GM18517 (cell line): Measurements from ENCODE around the gene BCL2L13.
"Not testable (repeated sequence)": the region's sequence is repeated elsewhere in the genome, so short reads cannot be mapped to it uniquely, and the experiment has no call there.

Source experiments
- ATAC-seq: cut with Tn5 transposase; IDR thresholded peaks from one replicate; pipeline ENCODE4 v1.9.1; 2021; ENCODE audit warnings: mild to moderate bottlenecking, moderate library complexity; ENCODE audit not compliant: unreplicated experiment

The BCL2L13 gene

GRCh38 chr22:17633998-17634323, 4.6 kb upstream of the BCL2L13 start:
- ATAC-seq, result no peak

DNA sequence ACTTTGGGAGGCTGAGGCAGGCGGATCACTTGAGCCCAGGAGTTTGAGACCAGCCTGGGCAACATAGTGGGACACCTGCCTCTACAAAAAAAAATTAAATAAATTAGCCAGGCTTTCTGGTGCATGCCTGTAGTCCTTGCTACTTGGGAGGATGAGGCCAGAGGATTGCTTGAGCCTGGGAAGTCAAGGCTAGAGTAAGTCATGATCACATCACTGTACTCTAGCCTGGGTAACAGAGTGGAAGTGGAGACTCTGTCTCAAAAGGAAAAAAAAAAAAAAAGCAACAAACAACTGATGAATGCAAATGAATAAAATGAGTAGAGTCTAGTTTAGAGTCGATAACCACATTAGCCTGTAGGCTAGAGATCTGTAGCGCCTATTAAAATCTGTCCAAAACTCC, 3.9 kb upstream of the BCL2L13 start:
- ATAC-seq, result no peak

- not testable (repeated sequence) for ATAC-seq
These were observed 1.7 kb upstream of the BCL2L13 start for GRCh38 chr22:17636850-17637249.

DNA sequence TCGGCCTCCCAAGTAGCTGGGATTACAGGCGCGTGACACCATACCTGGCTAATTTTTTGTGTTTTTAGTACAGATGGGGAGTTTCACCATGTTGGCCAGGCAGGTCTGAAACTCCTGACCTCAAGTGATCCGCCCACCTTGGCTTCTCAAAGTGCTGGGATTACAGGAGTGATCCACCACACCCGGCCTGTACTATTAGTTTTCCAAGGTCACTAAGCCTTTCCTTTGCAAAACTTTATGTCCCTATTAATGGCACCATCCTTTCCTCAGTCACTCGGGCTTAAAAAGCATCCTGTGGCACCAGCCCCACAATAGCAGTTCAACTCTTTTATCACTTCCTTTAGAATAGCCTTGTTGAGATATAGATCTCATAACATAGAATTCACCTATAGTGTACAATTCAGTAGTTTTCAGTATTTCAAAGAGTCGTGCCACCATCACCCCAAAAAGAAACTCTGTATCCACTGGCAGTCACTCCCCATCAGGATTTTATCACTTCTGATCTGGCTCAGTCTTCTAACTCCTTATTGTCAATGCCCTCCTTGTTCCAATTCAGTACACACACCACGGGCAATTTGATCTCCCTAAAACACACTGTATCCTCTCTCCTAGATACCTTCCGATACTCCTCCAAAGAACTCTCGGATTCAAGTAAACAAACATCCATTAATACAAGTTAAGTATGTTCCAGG, 921 bp upstream of the BCL2L13 start:
- no peak for ATAC-seq

GRCh38 chr22:17638182-17638431, 450 bp upstream of the BCL2L13 start:
- ATAC-seq, result peak; percentile 24

DNA sequence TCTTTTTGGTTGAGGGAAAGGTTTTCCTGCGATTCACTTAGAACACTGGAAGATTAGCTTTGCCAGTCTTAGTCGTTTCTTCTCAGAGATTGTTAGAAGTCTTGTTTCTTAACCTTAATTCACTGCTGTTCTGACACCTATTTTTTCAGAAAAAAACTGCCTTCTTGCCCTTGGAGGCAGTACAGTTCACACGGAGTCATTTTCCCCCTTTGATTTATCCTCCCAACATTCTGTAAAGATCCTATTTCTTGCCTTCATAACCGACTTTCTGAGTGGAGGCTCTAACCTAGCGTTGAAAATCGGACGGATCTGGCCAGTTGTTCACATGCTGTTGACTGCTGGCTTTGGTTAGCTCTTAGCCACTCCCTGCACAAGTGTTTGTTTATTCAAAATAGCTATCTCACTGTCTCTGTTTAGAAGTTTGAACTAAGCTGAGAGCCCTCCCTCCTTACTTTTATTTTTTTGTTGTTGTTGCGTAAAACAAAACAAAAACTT, 737 bp downstream of the BCL2L13 start:
- peak; percentile 47 for ATAC-seq

GRCh38 chr22:17641269-17641668, 2.7 kb downstream of the BCL2L13 start:
- no peak for ATAC-seq

GRCh38 chr22:17642357-17642756, 3.8 kb downstream of the BCL2L13 start:
- ATAC-seq, result not testable (repeated sequence)

- ATAC-seq, result no peak
These were observed 8.9 kb downstream of the BCL2L13 start for GRCh38 chr22:17647452-17647851.

DNA sequence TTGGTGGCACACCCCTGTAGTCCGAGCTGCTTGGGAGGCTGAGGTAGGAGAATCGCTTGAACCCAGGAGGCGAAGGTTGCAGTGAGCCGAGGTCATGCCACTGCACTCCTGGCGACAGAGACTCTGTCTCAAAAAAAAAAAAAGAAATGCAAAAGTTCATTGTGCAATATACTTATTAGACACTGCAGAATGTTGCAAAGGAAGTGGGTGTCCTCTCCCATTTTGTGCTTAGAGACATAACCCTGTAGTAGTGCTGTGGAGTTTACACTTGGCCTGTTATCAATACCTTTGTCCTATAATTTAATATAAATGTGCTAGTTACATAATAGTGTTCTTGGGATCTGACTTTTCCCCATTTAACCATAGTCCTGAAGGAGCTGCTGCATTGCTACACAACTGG, 9.4 kb downstream of the BCL2L13 start:
- ATAC-seq, result no peak

DNA sequence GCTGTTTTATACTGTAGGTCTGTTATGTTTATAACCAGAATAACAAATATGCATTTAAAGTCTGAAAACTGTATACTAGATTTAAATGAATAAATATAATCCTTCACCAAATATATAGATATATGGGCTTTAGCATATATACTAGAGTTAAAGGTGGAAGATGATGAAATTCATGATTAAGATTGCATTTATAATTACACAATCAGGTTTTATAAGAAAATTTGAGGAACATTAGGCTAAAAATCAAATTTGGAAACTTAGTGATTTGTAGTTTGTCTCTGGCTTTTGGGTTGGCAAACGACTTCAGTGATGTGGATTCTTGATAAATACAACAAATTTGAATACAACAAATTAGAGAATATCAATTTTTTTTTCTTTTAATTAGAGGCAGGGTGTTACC, 10.0 kb downstream of the BCL2L13 start:
- ATAC-seq, result no peak

DNA sequence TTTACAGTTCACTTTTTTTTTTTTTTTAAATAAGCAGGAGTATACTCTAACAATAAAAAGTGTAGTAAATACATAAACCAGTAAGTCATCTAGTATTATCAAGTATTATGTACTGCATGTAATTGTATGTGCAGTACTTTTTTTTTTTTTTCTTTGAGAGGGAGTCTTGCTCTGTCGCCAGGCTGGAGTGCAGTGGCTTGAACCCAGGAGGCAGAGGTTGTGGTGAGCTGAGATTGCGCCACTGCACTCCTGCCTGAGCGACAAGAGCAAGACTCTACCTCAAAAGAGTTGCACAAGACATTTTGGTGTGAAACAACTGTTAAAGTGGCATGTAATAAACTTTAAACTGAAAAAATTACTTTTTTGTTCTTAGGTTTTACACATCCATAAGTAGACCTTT, 16.7 kb downstream of the BCL2L13 start:
- no peak for ATAC-seq

DNA sequence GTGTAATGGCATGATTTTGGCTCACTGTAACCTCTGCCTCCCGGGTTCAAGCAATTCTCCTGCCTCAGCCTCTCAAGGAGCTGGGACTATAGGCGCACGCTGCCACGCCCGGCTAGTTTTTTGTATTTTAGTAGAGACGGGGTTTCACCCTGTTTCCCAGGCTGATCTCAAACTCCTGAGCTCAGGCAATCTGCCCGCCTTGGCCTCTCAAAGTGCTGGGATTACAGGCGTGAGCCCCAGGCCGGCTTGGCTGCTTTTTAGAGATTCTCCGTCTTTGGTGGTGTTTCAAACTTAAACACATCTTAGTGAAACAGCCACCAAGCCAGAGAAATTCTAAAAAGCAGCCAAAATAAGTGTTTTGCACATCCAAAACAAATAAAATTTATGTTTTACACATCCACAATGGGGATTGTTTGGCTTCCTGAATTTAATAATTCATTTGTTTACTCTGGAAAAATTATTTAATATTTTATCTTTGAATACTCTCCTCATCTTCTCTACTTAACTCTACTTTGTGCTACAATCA, 18.4 kb downstream of the BCL2L13 start:
- no peak for ATAC-seq

DNA sequence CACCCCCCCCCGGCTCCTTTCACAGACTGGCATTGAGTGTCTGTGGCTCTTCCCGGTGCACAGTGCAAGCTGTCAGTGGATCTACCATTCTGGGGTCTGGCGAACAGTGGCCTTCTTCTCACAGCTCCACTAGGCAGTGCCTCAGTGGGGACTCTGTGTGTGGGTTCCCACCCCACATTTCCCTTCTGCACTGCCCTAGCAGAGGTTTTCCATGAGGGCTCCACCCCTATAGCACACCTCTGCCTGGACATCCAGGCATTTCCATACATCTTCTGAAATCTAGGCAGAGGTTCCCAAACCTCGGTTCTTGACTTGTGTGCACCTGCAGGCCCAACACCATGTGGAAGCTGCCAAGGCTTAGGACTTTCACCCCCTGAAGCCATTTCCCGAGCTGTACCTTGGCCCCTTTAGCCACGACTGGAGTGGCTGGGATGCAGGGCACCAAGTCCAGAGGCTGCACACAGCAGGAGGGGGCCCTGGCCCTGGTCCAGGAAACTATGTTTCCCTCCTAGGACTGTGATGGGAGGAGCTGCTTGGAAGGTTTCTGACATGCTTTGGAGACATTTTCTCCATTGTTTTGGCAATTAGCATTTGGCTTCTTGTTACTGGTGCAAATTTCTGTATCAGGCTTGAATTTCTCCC, 26.0 kb downstream of the BCL2L13 start:
- no peak for ATAC-seq

- ATAC-seq, result no peak
These were observed 26.7 kb downstream of the BCL2L13 start for GRCh38 chr22:17665248-17665647.

GRCh38 chr22:17665854-17666253, 27.3 kb downstream of the BCL2L13 start:
- no peak for ATAC-seq

DNA sequence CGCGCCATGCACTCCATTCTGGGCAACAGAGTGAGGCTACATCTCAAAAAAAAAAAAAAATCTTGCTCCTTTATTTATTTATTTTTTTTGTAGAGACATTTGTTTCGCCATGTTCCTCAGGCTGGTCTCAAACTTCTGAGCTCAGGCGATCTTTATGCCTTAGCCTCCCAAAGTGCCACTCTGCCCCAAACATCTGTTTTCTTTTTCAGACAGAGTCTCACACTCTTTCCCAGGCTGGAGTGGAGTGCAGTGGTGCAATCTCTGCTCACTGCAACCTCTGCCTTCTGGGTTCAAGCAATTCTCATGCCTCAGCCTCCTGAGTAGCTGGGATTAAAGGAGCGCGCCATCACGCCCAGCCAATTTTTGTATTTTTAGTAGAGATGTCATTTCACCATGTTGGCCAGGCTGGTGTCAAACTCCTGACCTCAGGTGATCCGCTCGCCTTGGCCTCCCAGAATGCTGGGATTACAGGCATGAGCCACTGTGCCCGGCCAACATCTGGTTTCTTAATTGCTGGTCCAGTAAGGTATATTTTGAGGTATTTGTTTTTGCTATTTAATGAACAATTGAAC, 33.0 kb downstream of the BCL2L13 start:
- ATAC-seq, result not testable (repeated sequence)

GRCh38 chr22:17672417-17672991, 33.9 kb downstream of the BCL2L13 start:
- no peak for ATAC-seq

GRCh38 chr22:17674152-17674551, 35.6 kb downstream of the BCL2L13 start:
- no peak for ATAC-seq

GRCh38 chr22:17675584-17675983, 37.0 kb downstream of the BCL2L13 start:
- ATAC-seq, result no peak

- no peak for ATAC-seq
These were observed 40.3 kb downstream of the BCL2L13 start for GRCh38 chr22:17678817-17679385.

DNA sequence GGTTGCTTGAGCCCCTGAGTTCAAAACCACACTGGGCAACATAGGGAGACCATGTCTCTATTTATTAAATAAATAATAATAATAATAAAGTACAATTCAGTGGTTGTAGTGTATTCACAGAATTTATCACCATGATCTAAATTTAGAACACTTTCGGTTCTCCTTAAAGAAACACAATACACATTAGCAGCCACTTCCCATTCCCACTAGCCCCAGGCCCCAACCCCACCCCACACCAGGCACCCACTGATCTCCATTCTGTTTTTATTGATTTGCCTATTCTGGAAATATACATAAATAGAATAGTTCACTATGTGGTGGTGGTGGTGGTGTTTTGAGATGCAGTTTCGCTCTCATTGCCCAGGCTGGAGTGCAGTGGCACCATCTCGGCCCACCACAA, 45.7 kb downstream of the BCL2L13 start:
- ATAC-seq, result no peak
